Spleen (tissue), 7 donors: ENCODE results near the gene TMEM131L.

Experiments used
- CTCF ChIP-seq, 11 experiments: fragments of 200-600 bp in 7 of 11; fragments of 450-650 bp in 4 of 11; sonication (generic) in 4 of 11; IDR thresholded peaks in 8 of 11; conservative IDR thresholded peaks in 3 of 11; 1 replicate in 7 of 11; 2 replicates in 4 of 11; pipeline versions ENCODE4 v1.4.0 to v1.8.0; 2016 to 2021; ENCODE audit warnings: antibody characterized with exemption in 11 of 11, inconsistent platforms in 4 of 11, mild to moderate bottlenecking in 1 of 11
- POLR2A ChIP-seq, 3 donors: fragments of 450-650 bp; IDR thresholded peaks; one replicate each; pipeline ENCODE4 v1.5.1; 2017; ENCODE audit warnings: antibody characterized with exemption in 3 of 3, mild to moderate bottlenecking in 1 of 3
- POLR2AphosphoS5 ChIP-seq, 3 donors: sonication (generic); formaldehyde crosslinking; IDR thresholded peaks; one replicate each; pipeline ENCODE4 v1.5.1; 2017; ENCODE audit warnings: antibody characterized with exemption in 3 of 3
- donor health status: DM: no; HTN: no; CAD: no; lungs with moderate emphysema.
- donor health status: DM: no; HTN: no; CAD: no.
- donor health status: DM: no; HTN: no; CAD: no.

GRCh38 chr4:153440475-153440874 is 25.7 kb upstream of the TMEM131L start:
- TF ChIP-seq CTCF (IDR thresholded peaks at IDR 0.05 in 8 of 11, conservative IDR thresholded peaks at IDR 0.05 in 3 of 11) (no peak), POLR2A (IDR thresholded peaks at IDR 0.05) (no peak), POLR2AphosphoS5 (IDR thresholded peaks at IDR 0.05) (no peak)
